HTR-8/SVneo (cell line): ENCODE results near the gene ATL2.
"Not testable (repeated sequence)": the region's sequence is repeated elsewhere in the genome, so short reads cannot be mapped to it uniquely, and the experiment has no call there.

ENCODE experiments used
- DNase-seq: peaks from one replicate; pipeline ENCODE4 v3.0.0; 2011; ENCODE audit warnings: low spot score, mixed read lengths; ENCODE audit not compliant: insufficient read length
- FAIRE-seq: peaks from 2 replicates; lab custom pipeline; 2011; peaks lifted over from hg19 to GRCh38; lab: Jason Lieb, UNC

Gene ATL2

DNA sequence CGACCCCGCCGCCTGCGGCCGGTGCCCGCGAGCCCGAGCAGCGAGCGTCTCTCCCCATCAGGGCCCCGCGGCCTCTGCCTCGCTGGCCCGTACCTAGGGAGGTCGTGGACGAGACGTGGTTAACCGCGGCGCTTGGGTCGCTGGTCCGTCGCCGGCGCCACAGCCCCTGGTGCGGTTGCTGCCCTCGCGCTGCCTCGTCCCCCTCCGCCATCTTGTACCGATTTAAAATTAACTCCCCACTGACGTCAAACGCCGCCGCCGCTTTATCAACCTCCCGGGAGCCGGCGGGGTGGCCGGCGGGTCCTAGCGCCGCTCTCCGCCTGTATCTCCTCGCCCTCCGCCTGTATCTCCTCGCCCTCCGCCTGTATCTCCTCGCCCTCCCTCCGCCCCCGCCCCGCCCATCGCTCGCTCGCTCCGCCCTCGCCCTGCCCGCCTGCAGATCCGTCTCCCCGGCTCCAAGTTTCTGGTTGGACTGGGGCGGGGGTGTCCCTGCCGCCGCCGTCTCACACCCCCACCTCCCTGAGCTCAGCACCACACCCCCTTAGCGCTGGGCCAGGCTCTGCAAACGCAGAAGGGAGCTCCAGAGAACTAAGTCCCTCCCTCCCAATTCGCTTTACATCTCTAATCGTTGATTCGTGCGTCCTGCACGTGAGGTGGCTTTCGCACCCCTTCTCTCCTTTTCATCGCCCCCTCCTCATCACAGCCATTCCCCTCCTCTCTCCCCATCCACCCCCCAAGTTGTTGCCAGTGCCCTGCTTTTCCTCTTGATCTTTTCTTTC is at the start of gene ATL2:
ATL2 (minus strand) TSS at position 224 of the 779 bp plus-strand sequence; CDS start at position 211, 13 bp downstream.
- FAIRE-seq (peak; percentile 88), DNase-seq (peak; percentile 88)

DNA sequence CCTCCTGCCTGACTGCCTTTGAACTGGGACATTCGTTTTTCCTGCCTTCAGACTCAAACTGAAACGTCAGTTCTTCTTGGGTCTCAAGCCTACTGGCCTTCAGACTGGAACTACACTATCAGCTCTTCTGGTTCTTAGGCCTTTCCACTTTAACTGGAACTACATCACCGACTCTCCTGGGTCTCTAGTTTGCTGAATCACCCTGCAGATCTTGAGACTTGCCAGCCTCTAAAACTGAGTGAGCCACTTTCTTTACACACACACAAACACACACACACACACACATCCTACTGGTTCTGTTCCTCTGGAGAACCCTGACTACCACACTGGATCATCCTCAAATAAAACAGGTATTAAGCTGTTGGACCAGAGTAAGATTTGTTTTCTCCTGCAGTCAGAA is 46.7 kb upstream of the ATL2 start:
- FAIRE-seq (no peak), DNase-seq (no peak)

DNA sequence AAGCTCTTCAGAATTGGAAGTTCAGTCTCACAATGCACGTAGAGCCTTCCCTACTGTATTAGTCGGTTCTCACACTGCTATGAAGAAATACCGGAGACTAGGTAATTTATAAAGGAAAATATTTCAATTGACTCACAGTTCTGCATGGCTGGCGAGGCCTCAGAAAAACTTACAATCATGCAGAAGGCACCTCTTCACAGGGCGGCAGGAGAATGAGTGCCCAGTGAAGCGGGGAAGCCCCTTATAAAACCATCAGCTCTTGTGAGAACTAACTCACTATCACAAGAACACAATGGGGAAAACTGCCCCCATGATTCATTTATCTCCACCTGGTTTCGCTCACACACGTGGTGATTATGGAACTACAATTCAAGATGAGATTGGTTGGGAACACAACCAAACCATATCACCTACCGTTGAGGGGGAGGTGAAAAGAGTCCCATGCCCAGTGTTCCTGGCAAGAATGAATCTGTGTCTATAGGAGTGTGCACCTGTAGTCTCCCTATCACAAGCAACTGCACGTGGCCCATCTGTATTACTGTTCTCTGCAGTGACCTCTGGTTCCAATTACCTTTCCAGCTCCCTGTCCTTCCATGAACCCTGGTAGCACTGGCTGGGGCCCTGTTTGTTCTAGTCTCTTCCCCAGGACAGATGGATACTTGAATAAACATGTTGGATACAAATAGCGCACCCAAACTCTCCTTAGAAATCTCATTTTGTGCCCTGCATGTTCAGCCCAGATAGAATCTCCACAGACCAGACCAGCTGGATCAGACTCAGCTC is 44.4 kb upstream of the ATL2 start:
- no peak for FAIRE-seq
- DNase-seq: no peak

GRCh38 chr2:38419499-38419898 is 42.4 kb upstream of the ATL2 start:
- FAIRE-seq: no peak
- no peak for DNase-seq

DNA sequence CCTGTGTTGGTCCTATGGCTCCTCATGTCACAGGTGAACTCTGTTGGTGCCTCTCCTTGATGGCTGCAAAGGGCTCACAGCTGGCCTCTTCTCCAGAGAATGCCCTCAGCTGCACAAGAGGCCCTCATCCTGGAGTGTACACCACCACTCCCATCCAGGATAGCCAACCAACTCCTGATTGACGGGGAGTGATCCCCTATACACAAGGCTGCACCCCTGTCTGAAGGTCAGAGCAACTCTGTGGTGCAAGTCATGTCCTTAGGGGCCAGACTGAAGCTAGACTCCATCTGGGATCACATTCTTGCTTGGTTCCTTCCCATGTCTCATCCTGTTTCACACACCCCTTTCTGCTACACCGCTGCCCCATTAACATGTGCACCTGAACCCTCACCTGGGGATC is 41.7 kb upstream of the ATL2 start:
- FAIRE-seq: peak; percentile 4
- no peak for DNase-seq

DNA sequence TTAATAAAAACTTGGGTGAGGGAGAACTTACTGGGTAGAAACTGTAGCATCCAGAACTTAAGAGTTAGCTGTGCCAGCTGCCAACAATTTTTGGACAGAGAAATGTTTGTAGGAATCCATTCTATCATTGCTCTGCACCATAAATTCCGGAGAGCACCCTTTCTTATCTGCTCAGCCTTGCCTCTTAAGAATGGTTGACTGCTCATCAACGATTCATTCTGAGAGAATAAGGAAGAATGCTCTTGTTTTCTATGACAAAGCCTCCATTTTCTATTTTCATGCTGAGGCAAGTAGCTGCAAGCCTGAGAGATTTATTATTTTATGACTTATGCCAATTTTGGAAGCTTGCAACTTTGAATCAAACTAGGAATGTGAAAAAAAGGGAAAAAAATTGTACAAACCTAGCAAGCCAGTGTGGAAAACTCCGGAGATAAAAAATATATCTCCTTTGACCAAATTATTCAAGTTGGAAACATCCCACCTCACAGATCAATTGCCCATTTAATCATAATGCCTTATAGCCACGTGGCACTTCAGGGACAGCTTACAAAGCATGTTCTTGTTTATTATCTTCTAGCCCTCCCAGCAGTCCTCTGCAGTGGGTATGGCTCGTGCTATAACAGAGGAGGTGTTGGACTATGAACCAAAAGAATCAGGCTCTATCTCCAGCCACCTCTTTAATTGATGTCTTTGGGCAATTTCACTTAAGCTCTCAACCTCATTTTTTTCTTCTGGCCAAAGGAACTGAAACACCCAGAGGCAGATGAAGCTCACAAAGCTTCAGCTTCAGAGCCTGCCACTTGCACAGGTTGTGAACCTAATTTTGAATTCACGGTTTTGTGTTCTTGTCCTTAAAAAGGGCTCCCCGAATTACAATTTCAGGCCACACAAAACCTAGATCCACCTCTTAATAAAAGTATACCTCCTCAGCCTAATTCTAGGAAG is 40.9 kb upstream of the ATL2 start:
- DNase-seq (no peak), FAIRE-seq (no peak)

- DNase-seq: no peak
- no peak for FAIRE-seq
Measured at GRCh38 chr2:38416296-38417036, 39.4 kb upstream of the ATL2 start.

DNA sequence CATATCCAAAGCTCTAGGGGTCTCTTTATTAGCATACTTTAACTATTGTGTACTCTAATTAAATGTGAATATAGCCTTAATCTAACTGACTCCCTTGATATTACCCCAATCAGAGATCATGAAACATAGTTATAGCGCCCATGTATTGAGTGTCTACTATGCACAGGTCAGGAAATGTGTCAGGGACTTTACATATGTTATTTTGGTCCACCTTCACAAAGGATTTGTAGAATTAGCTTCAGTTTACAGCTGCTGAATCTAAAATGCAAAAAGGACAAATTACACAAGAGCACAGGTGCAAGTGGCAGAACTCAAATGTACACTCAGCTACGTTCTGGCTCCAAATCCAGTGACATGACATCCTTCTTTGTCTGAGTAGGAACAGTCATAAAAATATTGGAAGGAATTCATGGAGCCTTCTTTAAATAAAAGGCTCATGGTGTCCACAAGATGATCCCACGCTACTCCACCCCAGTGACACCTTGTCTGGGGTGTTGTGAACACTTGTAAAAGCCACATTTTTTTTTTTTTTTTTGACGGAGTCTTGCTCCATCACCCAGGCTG is 38.7 kb upstream of the ATL2 start:
- FAIRE-seq: no peak
- no peak for DNase-seq

DNA sequence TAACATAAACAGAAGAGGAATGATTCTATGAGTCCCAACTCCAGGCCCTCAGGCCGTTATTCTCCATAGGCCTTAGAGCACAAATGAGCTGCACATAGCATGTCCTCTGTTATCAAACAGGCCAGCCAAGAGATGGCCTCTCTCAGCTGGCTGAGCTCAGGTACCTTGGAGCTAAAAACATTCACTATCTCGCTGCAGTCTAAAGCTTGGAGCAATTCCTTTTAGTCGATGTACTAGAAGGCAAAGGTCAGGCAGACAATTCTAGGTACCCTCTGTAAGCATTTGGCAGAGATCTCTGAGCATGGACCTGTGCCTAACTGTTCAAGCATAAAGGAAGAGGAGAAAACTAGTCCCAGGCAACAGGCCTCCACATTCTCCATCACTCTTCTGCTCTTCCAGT is 38.0 kb upstream of the ATL2 start:
- DNase-seq: no peak
- no peak for FAIRE-seq

DNA sequence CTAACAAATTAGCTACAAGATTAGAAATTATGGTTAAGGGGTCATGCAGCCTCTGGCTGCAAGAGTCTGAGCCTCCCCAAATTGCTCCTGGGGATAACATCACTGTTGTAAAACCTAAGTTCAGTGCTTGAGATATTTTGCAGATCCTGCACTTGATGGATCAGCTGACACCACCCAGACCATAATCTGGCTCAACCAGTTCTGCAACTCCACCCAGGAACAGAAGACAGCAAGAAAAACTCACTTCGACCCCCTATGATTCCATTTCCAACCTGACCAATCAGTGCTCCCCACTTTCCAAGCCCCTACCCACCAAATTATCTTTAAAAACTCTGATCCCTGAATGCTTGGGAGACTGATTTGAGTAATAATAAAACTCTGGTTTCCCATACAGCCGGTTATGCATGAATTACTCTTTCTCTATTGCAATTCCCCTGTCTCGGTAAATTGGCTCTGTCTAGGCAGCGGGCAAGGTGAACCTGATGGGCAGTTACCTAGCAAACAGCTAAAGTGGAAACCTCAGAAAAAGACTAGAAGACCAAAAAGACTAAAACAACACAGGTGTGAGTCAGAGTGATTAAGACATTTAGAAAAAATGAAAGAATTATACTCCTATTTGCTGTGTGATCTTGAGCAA is 35.3 kb upstream of the ATL2 start:
- not testable (repeated sequence) for DNase-seq, FAIRE-seq

- FAIRE-seq: no peak
- DNase-seq: no peak
Measured at GRCh38 chr2:38409156-38410102, 32.4 kb upstream of the ATL2 start.

DNA sequence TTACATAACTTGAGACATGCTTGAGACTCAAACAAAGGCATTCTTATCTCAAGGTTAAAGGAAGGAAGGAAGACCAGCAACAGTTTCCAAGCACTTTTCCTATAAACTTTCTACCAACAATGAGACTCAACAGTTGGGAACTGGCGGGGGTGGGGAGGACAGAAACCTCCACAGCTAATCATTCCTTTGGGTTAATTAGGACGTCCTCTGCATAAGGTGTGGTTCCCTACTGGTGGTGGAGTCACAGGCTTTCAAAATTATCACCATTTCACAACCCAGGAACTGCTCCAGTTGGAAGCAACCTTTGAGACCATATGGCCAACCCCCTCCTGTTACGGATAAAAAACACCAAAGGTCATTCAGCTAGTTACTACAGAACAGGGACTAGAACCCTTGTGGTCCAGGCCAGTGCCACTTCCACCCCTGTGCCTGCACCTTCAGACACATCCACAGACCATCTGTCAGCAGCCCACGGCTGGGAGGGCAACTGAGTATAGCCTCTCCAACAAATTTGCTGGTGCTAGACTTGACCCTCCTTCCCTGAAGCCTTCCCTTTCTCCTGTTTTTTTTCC is 30.1 kb upstream of the ATL2 start:
- FAIRE-seq (no peak), DNase-seq (no peak)

DNA sequence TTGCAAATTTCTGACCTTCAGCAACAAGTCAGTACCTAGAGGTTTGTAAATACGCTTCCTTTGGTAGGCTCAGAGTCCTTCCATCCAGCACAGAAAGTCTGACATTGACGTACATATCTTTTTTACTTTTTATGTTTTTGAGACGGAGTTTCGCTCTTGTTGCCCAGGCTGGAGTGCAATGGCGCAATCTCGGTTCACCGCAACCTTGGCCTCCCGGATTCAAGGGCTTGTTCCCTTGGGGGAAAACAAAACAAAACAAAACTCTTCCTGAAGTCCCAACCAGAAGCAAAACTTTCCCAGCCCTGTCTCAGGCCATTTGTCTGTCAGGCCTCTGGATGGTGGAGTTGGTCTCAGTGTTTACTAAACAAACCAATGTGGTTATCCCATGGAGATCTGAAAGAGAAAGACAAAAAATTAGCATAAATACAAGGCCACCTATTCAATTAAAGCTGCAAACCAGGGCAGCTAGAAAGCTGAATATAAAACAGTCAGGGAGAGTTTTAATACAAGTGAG is 29.6 kb upstream of the ATL2 start:
- no peak for DNase-seq
- FAIRE-seq: no peak

- no peak for FAIRE-seq
Measured at GRCh38 chr2:38405917-38406596, 29.0 kb upstream of the ATL2 start.

DNA sequence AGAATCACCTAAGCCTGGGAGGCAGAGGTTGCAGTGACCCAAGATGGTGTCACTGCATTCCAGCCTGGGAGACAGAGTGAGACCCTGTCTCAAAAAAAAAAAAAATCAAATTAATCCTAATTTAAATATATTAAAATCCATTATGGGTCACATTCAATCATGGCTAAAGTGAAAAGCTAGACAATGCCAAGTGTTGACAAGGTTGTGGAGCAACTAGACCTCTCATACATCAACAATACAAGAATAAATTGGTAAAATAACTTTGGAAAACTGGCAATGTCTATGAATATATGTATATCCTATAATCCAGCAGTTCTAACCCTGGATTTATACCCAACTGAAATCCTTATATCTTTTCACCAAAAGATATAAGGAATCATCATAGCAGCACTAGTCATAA is 23.4 kb upstream of the ATL2 start:
- FAIRE-seq (no peak), DNase-seq (no peak)

More at GRCh38 chr2:38405917-38406596, 29.0 kb upstream of the ATL2 start:
- no peak for DNase-seq

DNA sequence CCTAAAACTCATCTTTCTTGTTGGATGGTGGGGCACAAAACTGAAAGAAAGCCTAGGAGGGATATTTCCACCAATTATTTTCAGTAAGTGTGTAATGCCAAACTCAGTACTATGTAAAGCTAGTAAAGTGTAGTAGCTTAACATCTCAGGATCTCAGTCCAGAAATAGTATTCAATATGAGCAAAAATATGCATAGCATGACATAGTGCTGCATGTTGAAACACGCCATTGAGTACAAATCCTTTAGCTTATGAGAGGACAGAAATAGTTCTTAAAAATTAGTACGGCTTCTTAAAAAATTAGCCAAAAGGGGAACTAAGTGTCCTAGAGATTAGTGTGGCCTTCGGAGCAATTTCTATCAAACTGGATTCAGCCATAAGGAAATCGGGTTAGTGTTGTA is 21.7 kb upstream of the ATL2 start:
- FAIRE-seq (no peak), DNase-seq (no peak)

DNA sequence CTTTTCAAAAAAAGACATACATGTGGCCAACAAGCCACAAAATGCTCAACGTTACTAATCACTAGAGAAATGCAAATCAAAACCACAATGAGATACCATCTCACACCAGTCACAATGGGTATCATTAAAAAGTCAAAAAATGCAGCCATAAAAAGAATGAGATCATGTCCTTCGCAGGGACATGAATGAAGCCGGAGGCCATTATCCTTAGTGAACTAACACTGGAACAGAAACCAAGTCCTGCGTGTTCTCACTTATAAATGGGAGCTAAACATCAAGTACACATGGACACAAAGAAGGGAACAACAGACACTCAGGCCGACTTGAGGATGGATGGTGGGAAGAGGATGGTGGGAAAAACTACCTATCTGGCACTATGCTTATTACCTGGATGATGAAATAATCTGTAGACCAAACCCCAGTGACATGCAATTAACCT is 17.8 kb upstream of the ATL2 start:
- DNase-seq: no peak

More for the DNA sequence above, 17.8 kb upstream of the ATL2 start:
- no peak for FAIRE-seq
